Astrocyte of the spinal cord (primary cell): ENCODE data around the gene RYR3.

Source experiments
- DNase-seq: peaks from one replicate; pipeline ENCODE4 v3.0.0; 2011; ENCODE audit warnings: low read depth, low spot score
- H3K4me3 ChIP-seq: 2 replicates; pipeline ENCODE4 v1.5.1; 2011; ENCODE audit warnings: low read depth, mild to moderate bottlenecking, low read length, moderate library complexity
- in situ Hi-C: cut with HindIII; loops from 2 replicates; pipeline ENCODE4 v1.10.0; 2017; ENCODE audit warnings: low sequenced_read_pairs
- TF ChIP-seq, protein P1 (sequence below): IDR thresholded peaks from 2 replicates; pipeline ENCODE4 v1.5.1; 2012; ENCODE audit warnings: low read depth, mild to moderate bottlenecking, low read length, inconsistent platforms

RYR3 gene

GRCh38 chr15:33825453-33825852 lies 514.7 kb downstream of the RYR3 start:
- in situ Hi-C loops = no loop called here
- TF ChIP-seq, protein P1, sequence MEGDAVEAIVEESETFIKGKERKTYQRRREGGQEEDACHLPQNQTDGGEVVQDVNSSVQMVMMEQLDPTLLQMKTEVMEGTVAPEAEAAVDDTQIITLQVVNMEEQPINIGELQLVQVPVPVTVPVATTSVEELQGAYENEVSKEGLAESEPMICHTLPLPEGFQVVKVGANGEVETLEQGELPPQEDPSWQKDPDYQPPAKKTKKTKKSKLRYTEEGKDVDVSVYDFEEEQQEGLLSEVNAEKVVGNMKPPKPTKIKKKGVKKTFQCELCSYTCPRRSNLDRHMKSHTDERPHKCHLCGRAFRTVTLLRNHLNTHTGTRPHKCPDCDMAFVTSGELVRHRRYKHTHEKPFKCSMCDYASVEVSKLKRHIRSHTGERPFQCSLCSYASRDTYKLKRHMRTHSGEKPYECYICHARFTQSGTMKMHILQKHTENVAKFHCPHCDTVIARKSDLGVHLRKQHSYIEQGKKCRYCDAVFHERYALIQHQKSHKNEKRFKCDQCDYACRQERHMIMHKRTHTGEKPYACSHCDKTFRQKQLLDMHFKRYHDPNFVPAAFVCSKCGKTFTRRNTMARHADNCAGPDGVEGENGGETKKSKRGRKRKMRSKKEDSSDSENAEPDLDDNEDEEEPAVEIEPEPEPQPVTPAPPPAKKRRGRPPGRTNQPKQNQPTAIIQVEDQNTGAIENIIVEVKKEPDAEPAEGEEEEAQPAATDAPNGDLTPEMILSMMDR = no peak
- DNase-seq = no peak
- H3K4me3 ChIP-seq = no peak overlapping the region

GRCh38 chr15:33826201-33826600 lies 515.4 kb downstream of the RYR3 start:
- no peak for DNase-seq
- H3K4me3 ChIP-seq = no peak overlapping the region
- TF ChIP-seq, protein P1 = no peak
- in situ Hi-C loops = no loop called here

DNA sequence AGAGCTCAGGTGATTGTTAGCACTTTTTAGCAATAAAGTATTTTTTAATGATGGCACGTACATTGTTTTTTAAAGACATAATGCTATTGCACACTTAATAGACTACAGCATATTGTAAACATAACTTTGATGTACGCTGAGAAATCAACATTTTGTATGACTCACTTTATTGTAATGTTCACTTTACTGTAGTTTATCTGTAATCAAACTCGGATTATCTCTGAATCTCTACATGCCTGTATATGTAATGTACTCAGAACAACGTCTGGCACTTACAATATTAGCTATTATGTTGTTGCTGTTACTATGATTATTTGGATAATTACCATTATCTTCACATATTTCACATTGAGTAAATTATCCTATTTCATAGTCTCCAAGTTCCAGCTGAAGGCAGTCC lies 519.6 kb downstream of the RYR3 start:
- TF ChIP-seq, protein P1 = no peak
- DNase-seq = no peak
- in situ Hi-C loops = no loop called here

DNA sequence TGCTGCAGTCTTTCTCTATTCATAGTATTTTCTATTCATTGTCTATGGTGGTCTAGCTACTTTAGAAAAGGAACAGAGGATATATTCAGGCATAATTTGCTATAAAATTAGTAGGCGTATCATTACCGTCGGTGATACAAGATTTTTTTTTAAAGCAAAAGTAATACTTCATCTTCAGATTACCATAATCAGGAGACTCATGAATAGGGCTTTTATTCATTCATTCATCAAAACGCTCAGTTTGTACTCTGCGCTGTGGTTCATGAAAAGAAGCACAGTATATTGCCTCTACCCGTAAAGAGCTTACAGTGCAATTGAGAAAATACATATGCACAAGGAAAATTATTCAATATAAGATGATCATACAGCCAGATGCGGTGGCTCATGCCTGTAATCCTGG lies 520.9 kb downstream of the RYR3 start:
- TF ChIP-seq, protein P1 = no peak
- in situ Hi-C loops = no loop called here
- H3K4me3 ChIP-seq = no peak overlapping the region
- no peak for DNase-seq

More for the DNA sequence above, 519.6 kb downstream of the RYR3 start:
- H3K4me3 ChIP-seq = no peak overlapping the region

GRCh38 chr15:33834892-33835743 lies 524.4 kb downstream of the RYR3 start:
- H3K4me3 ChIP-seq = no peak overlapping the region
- TF ChIP-seq, protein P1 = no peak
- in situ Hi-C loops = no loop called here

GRCh38 chr15:33837294-33837693 lies 526.5 kb downstream of the RYR3 start:
- TF ChIP-seq, protein P1 = no peak
- in situ Hi-C loops = no loop called here

More at GRCh38 chr15:33834892-33835743, 524.4 kb downstream of the RYR3 start:
- DNase-seq = no peak

More at GRCh38 chr15:33837294-33837693, 526.5 kb downstream of the RYR3 start:
- H3K4me3 ChIP-seq = no peak overlapping the region
- DNase-seq = no peak
